DOHH2 (cell line): ENCODE data around the gene RPUSD3.
A peak's percentile ranks its signal among the peaks of the same experiment; 100 is the strongest.

Experiments
- H3F3A ChIP-seq: fragments of 200-600 bp; sonication (generic), shearing (Covaris generic); 2 replicates; pipeline ENCODE4 v1.6.0; 2016; ENCODE audit warnings: antibody characterized with exemption, mild to moderate bottlenecking; ENCODE audit not compliant: control insufficient read depth, insufficient read depth
- H3K27ac ChIP-seq: fragments of 200-600 bp; sonication (generic); 2 replicates; pipeline ENCODE4 v1.5.1; 2014; ENCODE audit warnings: low read depth, mild to moderate bottlenecking, low read length, moderate library complexity
- H3K27me3 ChIP-seq: fragments of 200-600 bp; sonication (generic); 2 replicates; pipeline ENCODE4 v1.6.1; 2014; ENCODE audit warnings: mild to moderate bottlenecking, low read length, mixed read lengths; ENCODE audit not compliant: control insufficient read depth
- H3K36me3 ChIP-seq: fragments of 200-600 bp; sonication (generic); 2 replicates; pipeline ENCODE4 v1.6.1; 2014; ENCODE audit warnings: mild to moderate bottlenecking, low read length, moderate library complexity, mixed read lengths; ENCODE audit not compliant: control insufficient read depth
- H3K4me1 ChIP-seq: fragments of 200-600 bp; sonication (generic); 2 replicates; pipeline ENCODE4 v1.6.1; 2014; ENCODE audit warnings: mild to moderate bottlenecking, low read length, mixed read lengths; ENCODE audit not compliant: control insufficient read depth
- H3K4me2 ChIP-seq: fragments of 200-600 bp; sonication (generic); 2 replicates; pipeline ENCODE4 v1.6.0; 2014; ENCODE audit warnings: mild to moderate bottlenecking, low read length, moderate library complexity
- H3K4me3 ChIP-seq: fragments of 200-600 bp; sonication (generic); 2 replicates; pipeline ENCODE4 v1.5.1; 2014; ENCODE audit warnings: mild to moderate bottlenecking, low read length, mixed read lengths
- H3K79me2 ChIP-seq: fragments of 200-600 bp; sonication (generic); 2 replicates; pipeline ENCODE4 v1.6.1; 2014; ENCODE audit warnings: mild to moderate bottlenecking, low read length, mixed read lengths; ENCODE audit not compliant: control insufficient read depth
- H3K9me2 ChIP-seq: fragments of 200-600 bp; sonication (generic); replicated peaks from 2 replicates; pipeline ENCODE4 v1.6.1; 2014; ENCODE audit warnings: mild to moderate bottlenecking, low read length, mixed read lengths; ENCODE audit not compliant: control insufficient read depth
- H3K9me3 ChIP-seq: fragments of 200-600 bp; sonication (generic); 2 replicates; pipeline ENCODE4 v1.6.1; 2014; ENCODE audit warnings: antibody characterized with exemption, low read length, mixed read lengths; ENCODE audit not compliant: control insufficient read depth, insufficient read depth
- H4K20me1 ChIP-seq: fragments of 200-600 bp; sonication (generic); 2 replicates; pipeline ENCODE4 v1.6.0; 2014; ENCODE audit warnings: low read depth, mild to moderate bottlenecking, antibody characterized with exemption, low read length, moderate library complexity; ENCODE audit not compliant: control insufficient read depth, insufficient read depth
- CTCF ChIP-seq: fragments of 200-600 bp; sonication (generic); IDR thresholded peaks from one replicate; pipeline ENCODE4 v1.5.1; 2014; ENCODE audit warnings: antibody characterized with exemption, mild to moderate bottlenecking, low read depth, low read length; ENCODE audit not compliant: poor library complexity, severe bottlenecking
- EZH2phosphoT487 ChIP-seq: fragments of 200-600 bp; sonication (generic); IDR thresholded peaks from 2 replicates; pipeline ENCODE4 v1.6.1; 2017; ENCODE audit warnings: borderline replicate concordance, mild to moderate bottlenecking, antibody characterized with exemption, low read length, moderate library complexity, mixed read lengths

Gene RPUSD3

GRCh38 chr3:9792405-9793160 lies 51.2 kb downstream of the RPUSD3 start, which contains the start of the genes ARPC4 and TADA3:
ARPC4 (plus strand) TSS chr3:9793082; CDS start chr3:9793122, 40 bp downstream.
TADA3 (minus strand) TSS chr3:9792473; CDS start chr3:9791466, 1,007 bp downstream.
- Histone ChIP-seq H3K79me2 (peaks cover 69% of the 10 kb centered on the region), H3F3A (peaks cover 26% of the 10 kb centered on the region), H3K9me3 (no peaks in the 10 kb centered on the region), H3K9me2 (no peaks in the 10 kb centered on the region), H3K27me3 (no peaks in the 10 kb centered on the region), H3K4me1 (peaks cover 40% of the 10 kb centered on the region), H3K4me3 (peak within 1 kb of the TSS; percentile 98), H3K36me3 (peaks cover 76% of the 10 kb centered on the region), H3K27ac (peak within 1 kb of the TSS; percentile 79), H3K4me2 (peak within 1 kb of the TSS; percentile 82), H4K20me1 (peaks cover 23% of the 10 kb centered on the region)
- TF ChIP-seq CTCF (no peak), EZH2phosphoT487 (no peak)

DNA sequence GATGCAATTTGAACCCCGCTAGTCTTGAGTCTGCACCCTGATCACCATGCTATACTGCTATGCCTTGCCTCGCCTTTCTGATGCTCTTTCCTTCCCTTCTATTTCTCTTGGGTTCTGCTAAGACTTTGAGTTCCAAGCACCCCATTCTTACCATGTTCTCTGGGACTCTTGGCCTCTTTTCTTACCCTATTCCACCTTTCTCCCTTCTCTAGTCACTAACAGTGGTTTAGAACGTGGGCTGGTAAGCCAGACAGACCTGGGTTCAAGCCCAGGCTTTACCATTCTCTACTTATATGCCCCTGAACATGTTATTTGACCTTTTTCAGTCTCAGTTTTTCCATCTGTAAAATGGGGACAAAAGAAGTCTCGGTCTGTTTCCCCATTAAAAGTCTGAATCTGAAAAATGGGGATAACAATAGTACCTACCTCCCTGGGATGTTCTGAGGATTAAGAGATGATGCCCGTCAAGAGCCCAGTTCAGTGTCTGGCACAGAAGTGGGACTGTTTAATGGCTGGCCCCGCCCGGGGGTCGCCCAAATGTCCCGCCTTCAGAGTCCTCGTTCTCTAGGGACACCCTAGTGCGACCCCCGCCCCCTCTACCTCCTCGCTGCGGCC lies 51.9 kb downstream of the RPUSD3 start:
- H3K36me3 ChIP-seq: peaks cover 76% of the 10 kb centered on the region
- peaks cover 63% of the 10 kb centered on the region for H3K79me2 ChIP-seq
- H4K20me1 ChIP-seq: peaks cover 16% of the 10 kb centered on the region
- TF ChIP-seq CTCF (no peak), EZH2phosphoT487 (no peak)
- peak overlapping the region; percentile 79 for H3K27ac ChIP-seq
- H3K4me3 ChIP-seq: peak overlapping the region; percentile 98
- H3K4me2 ChIP-seq: peak overlapping the region; percentile 82
- peaks cover 29% of the 10 kb centered on the region for H3F3A ChIP-seq
- peaks cover 40% of the 10 kb centered on the region for H3K4me1 ChIP-seq
- no peaks in the 10 kb centered on the region for H3K9me3 ChIP-seq
- no peaks in the 10 kb centered on the region for H3K9me2 ChIP-seq
- no peaks in the 10 kb centered on the region for H3K27me3 ChIP-seq

- Histone ChIP-seq H3K9me2 (no peaks in the 10 kb centered on the region), H3K36me3 (peaks cover 77% of the 10 kb centered on the region), H3K27me3 (no peaks in the 10 kb centered on the region), H3K4me3 (peak overlapping the region; percentile 98), H3F3A (peaks cover 26% of the 10 kb centered on the region), H3K79me2 (peaks cover 55% of the 10 kb centered on the region), H3K4me2 (peak overlapping the region; percentile 82), H4K20me1 (peaks cover 15% of the 10 kb centered on the region), H3K9me3 (no peaks in the 10 kb centered on the region), H3K4me1 (peaks cover 38% of the 10 kb centered on the region), H3K27ac (no peak overlapping the region)
- no peak for TF ChIP-seq CTCF
- TF ChIP-seq EZH2phosphoT487: no peak
These were observed 52.7 kb downstream of the RPUSD3 start for GRCh38 chr3:9791127-9791526.
